Measurements from ENCODE around the gene ANK2. TPM values are rescaled to one million over a fixed set of nuclear protein-coding genes. Genes with fewer than 3 reads are reported as not detected.
"Not testable (repeated sequence)": the region's sequence is repeated elsewhere in the genome, so short reads cannot be mapped to it uniquely, and the experiment has no call there.

The ANK2 gene
- total RNA-seq, 1 donor = 79.6 TPM

DNA sequence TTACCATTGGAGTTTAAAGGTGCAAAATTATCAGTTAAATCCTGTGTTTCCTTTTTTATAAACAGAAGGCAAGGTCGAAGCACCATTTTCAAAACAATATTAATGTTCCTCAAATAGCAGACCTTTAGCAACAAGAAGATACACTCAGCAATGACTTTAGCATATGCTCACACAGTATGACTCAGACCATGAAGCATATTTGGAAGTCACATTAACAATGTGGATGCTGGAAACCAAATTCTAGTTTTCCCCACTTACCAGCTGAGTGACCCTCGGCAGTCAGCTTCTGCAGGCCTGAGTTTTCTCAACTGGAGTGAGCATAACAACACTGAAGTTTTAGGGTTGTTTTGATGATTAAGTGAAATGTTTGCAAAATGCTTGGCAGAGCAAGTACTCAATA lies 130.5 kb downstream of the ANK2 start:
- no peaks in the 10 kb centered on the region for H3K36me3 ChIP-seq (ENCODE audit: insufficient read depth, low read length)
- no peak overlapping the region for H3K4me3 ChIP-seq (ENCODE audit: insufficient read depth, low read length)
- peak overlapping the region; percentile 18 for H3K4me2 ChIP-seq (ENCODE audit: insufficient read depth, low read length)
- TF ChIP-seq, protein P1, sequence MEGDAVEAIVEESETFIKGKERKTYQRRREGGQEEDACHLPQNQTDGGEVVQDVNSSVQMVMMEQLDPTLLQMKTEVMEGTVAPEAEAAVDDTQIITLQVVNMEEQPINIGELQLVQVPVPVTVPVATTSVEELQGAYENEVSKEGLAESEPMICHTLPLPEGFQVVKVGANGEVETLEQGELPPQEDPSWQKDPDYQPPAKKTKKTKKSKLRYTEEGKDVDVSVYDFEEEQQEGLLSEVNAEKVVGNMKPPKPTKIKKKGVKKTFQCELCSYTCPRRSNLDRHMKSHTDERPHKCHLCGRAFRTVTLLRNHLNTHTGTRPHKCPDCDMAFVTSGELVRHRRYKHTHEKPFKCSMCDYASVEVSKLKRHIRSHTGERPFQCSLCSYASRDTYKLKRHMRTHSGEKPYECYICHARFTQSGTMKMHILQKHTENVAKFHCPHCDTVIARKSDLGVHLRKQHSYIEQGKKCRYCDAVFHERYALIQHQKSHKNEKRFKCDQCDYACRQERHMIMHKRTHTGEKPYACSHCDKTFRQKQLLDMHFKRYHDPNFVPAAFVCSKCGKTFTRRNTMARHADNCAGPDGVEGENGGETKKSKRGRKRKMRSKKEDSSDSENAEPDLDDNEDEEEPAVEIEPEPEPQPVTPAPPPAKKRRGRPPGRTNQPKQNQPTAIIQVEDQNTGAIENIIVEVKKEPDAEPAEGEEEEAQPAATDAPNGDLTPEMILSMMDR (IDR thresholded peaks at IDR 0.05; ENCODE audit: extremely low read depth, low read depth, low read length) = no peak
- DNase-seq (ENCODE audit: insufficient read length, low spot score, missing footprints) = no peak
- no peaks in the 10 kb centered on the region for H4K20me1 ChIP-seq (ENCODE audit: insufficient read depth, low read length)
- H2AFZ ChIP-seq (ENCODE audit: low read length) = no peak overlapping the region
- H3K27ac ChIP-seq (ENCODE audit: low read depth, low read length) = no peak overlapping the region
- peaks cover 8% of the 10 kb centered on the region for H3K27me3 ChIP-seq (ENCODE audit: insufficient read depth, low read length)
- H3K79me2 ChIP-seq (ENCODE audit: insufficient read depth, low read length) = no peaks in the 10 kb centered on the region
- H3K9me3 ChIP-seq (ENCODE audit: low read depth, low read length) = no peaks in the 10 kb centered on the region
- H3K4me1 ChIP-seq (ENCODE audit: insufficient read depth, low read length) = no peaks in the 10 kb centered on the region

DNA sequence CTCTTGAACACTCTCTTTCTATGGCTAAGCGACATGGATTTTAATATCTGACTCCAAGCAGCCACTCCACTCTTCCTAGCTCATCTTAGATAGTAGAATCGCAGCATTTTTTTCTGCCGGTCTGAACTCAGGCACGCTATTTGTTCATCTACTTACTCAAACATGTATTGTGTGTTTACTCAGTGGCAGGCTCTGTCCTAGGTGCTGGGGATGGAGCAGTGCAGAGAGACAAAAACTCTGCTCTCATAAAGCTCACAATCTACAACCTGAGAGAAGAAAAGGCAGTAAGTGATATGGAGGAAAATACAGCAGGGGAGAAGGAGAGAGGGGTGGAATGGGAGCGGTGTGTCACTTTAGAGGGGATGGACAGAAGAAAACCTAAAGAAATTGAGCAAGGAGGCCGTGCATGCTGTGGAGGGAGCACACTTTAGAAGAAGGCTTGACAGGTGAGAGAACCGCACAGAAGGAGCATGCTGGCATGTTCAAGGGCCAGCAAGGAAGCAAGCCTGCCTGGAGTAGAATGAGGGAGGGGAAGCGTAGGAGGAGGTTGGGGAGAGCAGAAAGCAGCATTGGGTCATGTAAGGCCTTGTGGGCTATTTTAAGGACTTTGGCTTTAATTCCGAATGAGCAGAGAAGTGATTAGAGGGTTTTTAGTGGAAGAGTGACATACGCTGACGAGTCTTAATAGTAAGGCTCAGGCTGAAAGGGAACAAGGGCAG lies 132.0 kb downstream of the ANK2 start:
- Histone ChIP-seq H3K27ac (ENCODE audit: low read depth, low read length) (no peak overlapping the region), H3K36me3 (ENCODE audit: insufficient read depth, low read length) (no peaks in the 10 kb centered on the region), H3K4me1 (ENCODE audit: insufficient read depth, low read length) (no peaks in the 10 kb centered on the region), H3K79me2 (ENCODE audit: insufficient read depth, low read length) (no peaks in the 10 kb centered on the region), H3K4me3 (ENCODE audit: insufficient read depth, low read length) (no peak overlapping the region), H2AFZ (ENCODE audit: low read length) (no peak overlapping the region), H3K27me3 (ENCODE audit: insufficient read depth, low read length) (peaks cover 8% of the 10 kb centered on the region), H3K9me3 (ENCODE audit: low read depth, low read length) (no peaks in the 10 kb centered on the region), H4K20me1 (ENCODE audit: insufficient read depth, low read length) (no peaks in the 10 kb centered on the region), H3K4me2 (ENCODE audit: insufficient read depth, low read length) (no peak overlapping the region)
- no peak for DNase-seq (ENCODE audit: insufficient read length, low spot score, missing footprints)
- TF ChIP-seq, protein P1 (IDR thresholded peaks at IDR 0.05; ENCODE audit: extremely low read depth, low read depth, low read length) = no peak

DNA sequence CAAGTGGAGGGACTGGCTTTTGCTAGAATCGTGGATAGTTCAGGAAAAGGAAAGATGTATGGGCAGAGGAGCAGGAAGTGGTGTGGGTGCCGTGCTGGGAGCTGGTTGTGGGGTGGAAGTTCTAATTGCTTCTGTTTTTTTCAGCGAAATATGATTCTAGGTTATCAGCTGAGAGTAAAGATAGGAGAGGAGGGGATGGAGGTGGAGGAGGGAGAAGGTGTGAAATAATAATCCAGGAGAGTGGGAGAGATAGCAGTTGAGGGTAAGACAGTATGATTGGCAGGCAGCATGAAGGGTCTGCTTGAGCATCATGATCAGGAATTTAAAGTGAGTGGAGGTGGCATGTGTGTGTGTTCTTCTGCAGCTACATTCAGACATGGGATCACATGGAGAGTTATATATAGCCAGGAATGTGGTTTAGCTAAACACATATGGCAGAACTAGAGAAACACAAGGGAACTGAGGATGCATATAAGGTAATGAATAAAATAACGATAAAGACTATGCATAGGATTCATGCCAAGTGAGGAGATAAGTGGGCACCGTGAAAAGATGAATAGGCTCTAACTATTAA lies 133.7 kb downstream of the ANK2 start:
- H3K9me3 ChIP-seq (ENCODE audit: low read depth, low read length) = no peaks in the 10 kb centered on the region
- no peak overlapping the region for H2AFZ ChIP-seq (ENCODE audit: low read length)
- H3K79me2 ChIP-seq (ENCODE audit: insufficient read depth, low read length) = no peaks in the 10 kb centered on the region
- H3K36me3 ChIP-seq (ENCODE audit: insufficient read depth, low read length) = no peaks in the 10 kb centered on the region
- TF ChIP-seq, protein P1 (IDR thresholded peaks at IDR 0.05; ENCODE audit: extremely low read depth, low read depth, low read length) = no peak
- no peaks in the 10 kb centered on the region for H4K20me1 ChIP-seq (ENCODE audit: insufficient read depth, low read length)
- H3K27me3 ChIP-seq (ENCODE audit: insufficient read depth, low read length) = peaks cover 8% of the 10 kb centered on the region
- H3K4me2 ChIP-seq (ENCODE audit: insufficient read depth, low read length) = no peak overlapping the region
- no peak overlapping the region for H3K4me3 ChIP-seq (ENCODE audit: insufficient read depth, low read length)
- H3K4me1 ChIP-seq (ENCODE audit: insufficient read depth, low read length) = no peaks in the 10 kb centered on the region
- DNase-seq (ENCODE audit: insufficient read length, low spot score, missing footprints) = no peak
- no peak overlapping the region for H3K27ac ChIP-seq (ENCODE audit: low read depth, low read length)

DNA sequence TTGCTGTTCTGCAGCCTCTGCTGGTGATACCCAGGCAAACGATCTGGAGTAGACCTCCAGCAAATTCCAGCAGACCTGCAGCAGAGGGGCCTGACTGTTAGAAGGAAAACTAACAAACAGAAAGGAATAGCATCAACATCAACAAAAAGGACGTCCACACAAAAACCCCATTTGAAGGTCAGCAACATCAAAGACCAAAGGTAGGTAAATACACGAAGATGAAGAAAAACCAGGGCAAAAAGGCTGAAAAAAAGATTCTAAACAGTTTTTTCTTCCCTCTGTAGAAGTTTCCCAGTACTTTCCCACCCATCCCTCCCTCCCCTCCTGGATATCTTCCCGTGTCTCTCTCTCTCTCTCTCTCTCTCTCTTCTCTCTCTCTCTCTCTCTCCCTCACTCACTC lies 136.8 kb downstream of the ANK2 start:
- H3K4me1 ChIP-seq (ENCODE audit: insufficient read depth, low read length); H2AFZ ChIP-seq (ENCODE audit: low read length); DNase-seq (ENCODE audit: insufficient read length, low spot score, missing footprints); H3K27ac ChIP-seq (ENCODE audit: low read depth, low read length); H3K4me2 ChIP-seq (ENCODE audit: insufficient read depth, low read length); H3K27me3 ChIP-seq (ENCODE audit: insufficient read depth, low read length); H3K4me3 ChIP-seq (ENCODE audit: insufficient read depth, low read length); H3K36me3 ChIP-seq (ENCODE audit: insufficient read depth, low read length); H3K9me3 ChIP-seq (ENCODE audit: low read depth, low read length); H4K20me1 ChIP-seq (ENCODE audit: insufficient read depth, low read length); H3K79me2 ChIP-seq (ENCODE audit: insufficient read depth, low read length): not testable (repeated sequence)
